BLaER1 treated with 17β-estradiol and CSF1 and Interleukin-3, amounts not matched to agents 10 nM and 100 nM (cell line): ENCODE results near the gene TRPC1.
"Not testable (repeated sequence)": the region's sequence is repeated elsewhere in the genome, so short reads cannot be mapped to it uniquely, and the experiment has no call there.

Experiments
- H3K27ac ChIP-seq, 11 experiments: shearing (Covaris generic); formaldehyde crosslinking; 2 replicates each; pipeline ENCODE4 v1.8.1; 2022
- H3K27me3 ChIP-seq, 11 experiments: shearing (Covaris generic); formaldehyde crosslinking; 2 replicates each; pipeline ENCODE4 v1.8.1; 2022
- H3K36me3 ChIP-seq, 11 experiments: shearing (Covaris generic); formaldehyde crosslinking; 2 replicates each; pipeline ENCODE4 v1.8.1; 2022
- H3K4me1 ChIP-seq, 10 experiments: shearing (Covaris generic); formaldehyde crosslinking; 2 replicates each; pipeline ENCODE4 v1.8.1; 2022
- H3K4me2 ChIP-seq, 11 experiments: shearing (Covaris generic); formaldehyde crosslinking; 2 replicates each; pipeline ENCODE4 v1.8.1; 2022
- H3K4me3 ChIP-seq, 10 experiments: shearing (Covaris generic); formaldehyde crosslinking; 2 replicates each; pipeline ENCODE4 v1.8.1; 2022
- H3K9ac ChIP-seq, 11 experiments: shearing (Covaris generic); formaldehyde crosslinking; 2 replicates each; pipeline ENCODE4 v1.8.1; 2022
- H3K9me3 ChIP-seq, 11 experiments: shearing (Covaris generic); formaldehyde crosslinking; replicated peaks in 1 of 11; 2 replicates each; pipeline ENCODE4 v1.8.1; 2022
- H4K20me1 ChIP-seq, 11 experiments: shearing (Covaris generic); formaldehyde crosslinking; 2 replicates each; pipeline ENCODE4 v1.8.1; 2022
- Cebpa-rat ChIP-seq, 11 experiments: shearing (Covaris generic); IDR thresholded peaks; 2 replicates each; pipeline ENCODE4 v1.8.1; 2022

Gene TRPC1

GRCh38 chr3:142735462-142735861 is 11.6 kb downstream of the TRPC1 start:
- Histone ChIP-seq H3K27me3 (no peaks in the 10 kb centered on the region), H3K27ac (no peak overlapping the region), H3K9me3 (no peaks in the 10 kb centered on the region), H3K4me1 (peaks cover 0 to 21% (median 9%) of the 10 kb centered on the region in 10 experiments; a peak in 9 of 20 replicates), H3K4me3 (no peak overlapping the region), H3K9ac (no peak overlapping the region), H3K36me3 (no peaks in the 10 kb centered on the region), H4K20me1 (no peaks in the 10 kb centered on the region), H3K4me2 (peak overlapping the region in 1 of 11 experiments; percentile 11; a peak in 2 of 22 replicates)
- no peak for TF ChIP-seq Cebpa-rat (IDR thresholded peaks at IDR 0.05)

- H3K4me2 ChIP-seq, result no peak overlapping the region
- H3K9me3 ChIP-seq, result no peaks in the 10 kb centered on the region
- H3K36me3 ChIP-seq, result no peaks in the 10 kb centered on the region
- TF ChIP-seq Cebpa-rat (IDR thresholded peaks at IDR 0.05), result no peak
- peaks cover 0 to 5% (median 0%) of the 10 kb centered on the region in 10 experiments; a peak in 5 of 20 replicates for H3K4me1 ChIP-seq
- H4K20me1 ChIP-seq, result no peaks in the 10 kb centered on the region
- H3K9ac ChIP-seq, result no peak overlapping the region
- no peaks in the 10 kb centered on the region for H3K27me3 ChIP-seq
- H3K27ac ChIP-seq, result no peak overlapping the region
- H3K4me3 ChIP-seq, result no peak overlapping the region
Measured at GRCh38 chr3:142738396-142738795, 14.6 kb downstream of the TRPC1 start.

GRCh38 chr3:142746646-142747045 is 22.8 kb downstream of the TRPC1 start:
- no peak overlapping the region for H3K27ac ChIP-seq
- no peaks in the 10 kb centered on the region for H4K20me1 ChIP-seq
- no peaks in the 10 kb centered on the region for H3K4me1 ChIP-seq
- no peak for TF ChIP-seq Cebpa-rat (IDR thresholded peaks at IDR 0.05)
- peaks cover 0 to 29% (median 12%) of the 10 kb centered on the region in 11 experiments; a peak in 14 of 22 replicates for H3K36me3 ChIP-seq
- no peak overlapping the region for H3K4me3 ChIP-seq
- H3K27me3 ChIP-seq, result no peaks in the 10 kb centered on the region
- H3K9me3 ChIP-seq, result peaks cover 0 to 19% (median 12%) of the 10 kb centered on the region in 11 experiments; a peak in 11 of 22 replicates
- no peak overlapping the region for H3K4me2 ChIP-seq
- H3K9ac ChIP-seq, result no peak overlapping the region

GRCh38 chr3:142750531-142750930 is 26.7 kb downstream of the TRPC1 start:
- peaks cover 0 to 29% (median 12%) of the 10 kb centered on the region in 11 experiments; a peak in 14 of 22 replicates for H3K36me3 ChIP-seq
- H3K4me3 ChIP-seq, H3K27me3 ChIP-seq, H4K20me1 ChIP-seq, H3K27ac ChIP-seq, H3K4me2 ChIP-seq, H3K4me1 ChIP-seq, H3K9ac ChIP-seq: not testable (repeated sequence)
- H3K9me3 ChIP-seq, result peaks cover 0 to 19% (median 12%) of the 10 kb centered on the region in 11 experiments; a peak in 11 of 22 replicates

GRCh38 chr3:142752605-142753004 is 28.8 kb downstream of the TRPC1 start:
- not testable (repeated sequence) for H3K4me2 ChIP-seq, H3K4me1 ChIP-seq, H3K27ac ChIP-seq, H3K4me3 ChIP-seq, H3K27me3 ChIP-seq, H3K9ac ChIP-seq, H4K20me1 ChIP-seq
- H3K9me3 ChIP-seq, result peaks cover 0 to 19% (median 12%) of the 10 kb centered on the region in 11 experiments; a peak in 11 of 22 replicates
- H3K36me3 ChIP-seq, result peaks cover 0 to 29% (median 12%) of the 10 kb centered on the region in 11 experiments; a peak in 14 of 22 replicates

- no peak overlapping the region for H3K9ac ChIP-seq
- peaks cover 0 to 12% (median 10%) of the 10 kb centered on the region in 11 experiments; a peak in 11 of 22 replicates for H3K9me3 ChIP-seq
- H3K27ac ChIP-seq, result no peak overlapping the region
- H4K20me1 ChIP-seq, result no peaks in the 10 kb centered on the region
- H3K4me1 ChIP-seq, result no peaks in the 10 kb centered on the region
- H3K4me2 ChIP-seq, result no peak overlapping the region
- TF ChIP-seq Cebpa-rat (IDR thresholded peaks at IDR 0.05), result no peak
- H3K36me3 ChIP-seq, result peaks cover 0 to 15% (median 2%) of the 10 kb centered on the region in 11 experiments; a peak in 8 of 22 replicates
- no peaks in the 10 kb centered on the region for H3K27me3 ChIP-seq
- H3K4me3 ChIP-seq, result no peak overlapping the region
Measured at GRCh38 chr3:142754494-142754893, 30.7 kb downstream of the TRPC1 start.

GRCh38 chr3:142768338-142768737 is 44.5 kb downstream of the TRPC1 start:
- Histone ChIP-seq H3K27ac (no peak overlapping the region), H3K9me3 (peaks cover 8 to 30% (median 15%) of the 10 kb centered on the region in 11 experiments; a peak in 19 of 22 replicates), H4K20me1 (no peaks in the 10 kb centered on the region), H3K36me3 (peaks cover 0 to 18% (median 6%) of the 10 kb centered on the region in 11 experiments; a peak in 8 of 22 replicates), H3K4me1 (no peaks in the 10 kb centered on the region), H3K9ac (no peak overlapping the region), H3K4me3 (no peak overlapping the region), H3K27me3 (no peaks in the 10 kb centered on the region), H3K4me2 (no peak overlapping the region)
- no peak for TF ChIP-seq Cebpa-rat (IDR thresholded peaks at IDR 0.05)

GRCh38 chr3:142777927-142778326 is 54.1 kb downstream of the TRPC1 start:
- Histone ChIP-seq H3K4me3 (no peak overlapping the region), H3K4me2 (no peak overlapping the region), H4K20me1 (no peaks in the 10 kb centered on the region), H3K27ac (no peak overlapping the region), H3K9me3 (0 out of 22 replicates have a peak, but pooled peaks cover 0 to under 1% (median 0%) of the 10 kb centered on the region in 11 experiments), H3K27me3 (no peaks in the 10 kb centered on the region), H3K36me3 (no peaks in the 10 kb centered on the region; a peak in 1 of 22 replicates), H3K9ac (no peak overlapping the region), H3K4me1 (no peaks in the 10 kb centered on the region)
- TF ChIP-seq Cebpa-rat (IDR thresholded peaks at IDR 0.05), result no peak

- H3K4me3 ChIP-seq, result no peak overlapping the region
- H4K20me1 ChIP-seq, result no peaks in the 10 kb centered on the region
- no peaks in the 10 kb centered on the region; a peak in 1 of 22 replicates for H3K36me3 ChIP-seq
- no peak overlapping the region for H3K9ac ChIP-seq
- H3K4me2 ChIP-seq, result no peak overlapping the region
- TF ChIP-seq Cebpa-rat (IDR thresholded peaks at IDR 0.05), result no peak
- no peaks in the 10 kb centered on the region for H3K9me3 ChIP-seq
- no peaks in the 10 kb centered on the region for H3K27me3 ChIP-seq
- H3K27ac ChIP-seq, result no peak overlapping the region
- no peaks in the 10 kb centered on the region for H3K4me1 ChIP-seq
Measured at GRCh38 chr3:142778541-142778940, 54.7 kb downstream of the TRPC1 start.

- no peak overlapping the region for H3K4me2 ChIP-seq
- no peak overlapping the region for H3K4me3 ChIP-seq
- no peaks in the 10 kb centered on the region for H3K4me1 ChIP-seq
- no peak overlapping the region for H3K27ac ChIP-seq
- H3K9ac ChIP-seq, result no peak overlapping the region
- no peaks in the 10 kb centered on the region for H3K27me3 ChIP-seq
- no peaks in the 10 kb centered on the region for H3K9me3 ChIP-seq
- no peaks in the 10 kb centered on the region for H4K20me1 ChIP-seq
- no peak for TF ChIP-seq Cebpa-rat (IDR thresholded peaks at IDR 0.05)
- no peaks in the 10 kb centered on the region for H3K36me3 ChIP-seq
Measured at GRCh38 chr3:142779591-142779990, 55.8 kb downstream of the TRPC1 start.
